ENCODE results near the gene AKIRIN1. TPM values are rescaled to one million over a fixed set of nuclear protein-coding genes. Genes with fewer than 3 reads are reported as not detected.
A peak's percentile ranks its signal among the peaks of the same experiment; 100 is the strongest.
"Not testable (repeated sequence)": the region's sequence is repeated elsewhere in the genome, so short reads cannot be mapped to it uniquely, and the experiment has no call there.

AKIRIN1 gene
- total RNA-seq, 1 experiment from 2014 or later = 93.9 TPM

GRCh38 chr1:38990386-38990737 lies 714 bp upstream of the AKIRIN1 start:
- in situ Hi-C loops (cut with HindIII; ENCODE audit: low pct_unique_long_range_greater_than_20kb, low sequenced_read_pairs) = no loop called here

GRCh38 chr1:38991638-38992411 lies 749 bp downstream of the AKIRIN1 start:
- in situ Hi-C loops (cut with HindIII; ENCODE audit: low pct_unique_long_range_greater_than_20kb, low sequenced_read_pairs) = no loop called here
- peak; percentile 38 for DNase-seq (ENCODE audit: low read depth, low spot score)

More at GRCh38 chr1:38990386-38990737, 714 bp upstream of the AKIRIN1 start:
- no peak for DNase-seq (ENCODE audit: low read depth, low spot score)

GRCh38 chr1:38992412-38993111 lies 1.5 kb downstream of the AKIRIN1 start:
- no peak for DNase-seq (ENCODE audit: low read depth, low spot score)
- in situ Hi-C loops (cut with HindIII; ENCODE audit: low pct_unique_long_range_greater_than_20kb, low sequenced_read_pairs) = no loop called here

- DNase-seq (ENCODE audit: low read depth, low spot score) = no peak
- in situ Hi-C loops (cut with HindIII; ENCODE audit: low pct_unique_long_range_greater_than_20kb, low sequenced_read_pairs) = no loop called here
Measured at GRCh38 chr1:38994196-38994595, 3.1 kb downstream of the AKIRIN1 start.

- DNase-seq (ENCODE audit: low read depth, low spot score) = peak; percentile 92
- in situ Hi-C loops (cut with HindIII; ENCODE audit: low pct_unique_long_range_greater_than_20kb, low sequenced_read_pairs) = no loop called here
Measured at GRCh38 chr1:38997034-38997900, 6.2 kb downstream of the AKIRIN1 start.

GRCh38 chr1:38997901-38998190 lies 6.8 kb downstream of the AKIRIN1 start:
- DNase-seq (ENCODE audit: low read depth, low spot score) = no peak
- in situ Hi-C loops (cut with HindIII; ENCODE audit: low pct_unique_long_range_greater_than_20kb, low sequenced_read_pairs) = no loop called here

- DNase-seq (ENCODE audit: low read depth, low spot score) = no peak
- in situ Hi-C loops (cut with HindIII; ENCODE audit: low pct_unique_long_range_greater_than_20kb, low sequenced_read_pairs) = no loop called here
Measured at GRCh38 chr1:39001516-39002421, 10.7 kb downstream of the AKIRIN1 start.

- in situ Hi-C loops (cut with HindIII; ENCODE audit: low pct_unique_long_range_greater_than_20kb, low sequenced_read_pairs) = no loop called here
- DNase-seq (ENCODE audit: low read depth, low spot score) = no peak
Measured at GRCh38 chr1:39003281-39003680, 12.2 kb downstream of the AKIRIN1 start.

- no peak for DNase-seq (ENCODE audit: low read depth, low spot score)
- in situ Hi-C loops (cut with HindIII; ENCODE audit: low pct_unique_long_range_greater_than_20kb, low sequenced_read_pairs) = no loop called here
Measured at GRCh38 chr1:39003794-39004193, 12.7 kb downstream of the AKIRIN1 start.

GRCh38 chr1:39006287-39006686 lies 15.2 kb downstream of the AKIRIN1 start:
- DNase-seq (ENCODE audit: low read depth, low spot score) = no peak
- in situ Hi-C loops (cut with HindIII; ENCODE audit: low pct_unique_long_range_greater_than_20kb, low sequenced_read_pairs) = no loop called here

GRCh38 chr1:39006726-39007645 lies 15.9 kb downstream of the AKIRIN1 start:
- in situ Hi-C loops (cut with HindIII; ENCODE audit: low pct_unique_long_range_greater_than_20kb, low sequenced_read_pairs) = no loop called here
- DNase-seq (ENCODE audit: low read depth, low spot score) = no peak

GRCh38 chr1:39014956-39015355 lies 23.9 kb downstream of the AKIRIN1 start:
- DNase-seq (ENCODE audit: low read depth, low spot score); in situ Hi-C loops (cut with HindIII; ENCODE audit: low pct_unique_long_range_greater_than_20kb, low sequenced_read_pairs): not testable (repeated sequence)

GRCh38 chr1:39016604-39017171 lies 25.6 kb downstream of the AKIRIN1 start:
- DNase-seq (ENCODE audit: low read depth, low spot score) = no peak
- in situ Hi-C loops (cut with HindIII; ENCODE audit: low pct_unique_long_range_greater_than_20kb, low sequenced_read_pairs) = no loop called here

GRCh38 chr1:39017266-39017665 lies 26.2 kb downstream of the AKIRIN1 start:
- in situ Hi-C loops (cut with HindIII; ENCODE audit: low pct_unique_long_range_greater_than_20kb, low sequenced_read_pairs) = no loop called here
- DNase-seq (ENCODE audit: low read depth, low spot score) = no peak

- in situ Hi-C loops (cut with HindIII; ENCODE audit: low pct_unique_long_range_greater_than_20kb, low sequenced_read_pairs); DNase-seq (ENCODE audit: low read depth, low spot score): not testable (repeated sequence)
Measured at GRCh38 chr1:39020494-39020893, 29.4 kb downstream of the AKIRIN1 start.

GRCh38 chr1:39021426-39021825 lies 30.4 kb downstream of the AKIRIN1 start:
- no peak for DNase-seq (ENCODE audit: low read depth, low spot score)
- in situ Hi-C loops (cut with HindIII; ENCODE audit: low pct_unique_long_range_greater_than_20kb, low sequenced_read_pairs) = no loop called here

Measured in SK-MEL-5 (cell line).